ENCODE measurements around the gene DAAM1.

Gene DAAM1

DNA sequence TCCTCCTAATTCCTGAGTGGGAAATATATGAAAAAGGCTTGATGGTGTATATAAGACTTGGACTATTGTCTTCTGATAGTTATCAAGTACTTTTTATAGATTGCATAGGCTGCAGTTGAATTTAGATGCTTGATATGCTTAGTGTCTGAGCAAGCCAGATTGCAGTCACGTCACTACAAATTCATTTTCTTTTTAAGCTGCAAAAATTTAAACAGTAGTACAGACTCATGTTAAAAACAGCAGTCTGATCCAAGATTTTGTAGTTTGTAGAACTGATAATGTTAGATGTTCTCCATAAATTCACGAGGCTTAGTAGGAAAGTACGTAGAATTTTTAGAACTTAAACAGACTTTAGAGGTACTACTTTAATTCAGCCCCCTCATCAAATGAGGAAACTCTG lies 150.3 kb downstream of the DAAM1 start:
- Histone ChIP-seq H3K18ac (ENCODE audit: low read depth in 1 of 2, low read length in 2 of 2) (no peak overlapping the region), H4K8ac (ENCODE audit: low read length) (no peak overlapping the region), H3K4me3 (ENCODE audit: insufficient read depth in 1 of 2, low read depth in 1 of 2, low read length in 2 of 2) (no peak overlapping the region), H3K4me2 (ENCODE audit: low read length, poor library complexity, severe bottlenecking) (no peak overlapping the region), H3K23ac (ENCODE audit: low read length in 2 of 2) (no peak overlapping the region), H3K4ac (ENCODE audit: low read depth in 1 of 2, low read length in 2 of 2) (no peak overlapping the region), H2BK15ac (ENCODE audit: low read depth, poor library complexity, severe bottlenecking) (no peak overlapping the region), H4K91ac (ENCODE audit: low read length) (no peak overlapping the region), H3K9ac (ENCODE audit: low read length) (no peak overlapping the region), H3K27me3 (ENCODE audit: control insufficient read depth in 1 of 2, insufficient read depth in 1 of 2, low read length in 2 of 2) (no peaks in the 10 kb centered on the region), H2AFZ (ENCODE audit: low read depth, low read length) (no peak overlapping the region), H2BK5ac (ENCODE audit: low read depth, low read length, poor library complexity, severe bottlenecking) (no peak overlapping the region), H2BK120ac (ENCODE audit: low read depth, low read length) (no peak overlapping the region), H3K4me1 (ENCODE audit: control insufficient read depth, insufficient read depth, low read depth, low read length) (peaks cover 6% of the 10 kb centered on the region), H3K27ac (ENCODE audit: low read length, poor library complexity, severe bottlenecking) (no peak overlapping the region), H3K79me1 (replicated peaks; ENCODE audit: low read length, poor library complexity, severe bottlenecking) (no peaks in the 10 kb centered on the region), H2AK5ac (ENCODE audit: low read length, severe bottlenecking) (no peak overlapping the region), H2BK12ac (ENCODE audit: low read length in 2 of 2) (no peak overlapping the region), H3K14ac (ENCODE audit: low read length in 2 of 2) (no peak overlapping the region), H3K9me3 (ENCODE audit: control insufficient read depth, low read length) (no peaks in the 10 kb centered on the region), H3K36me3 (ENCODE audit: control insufficient read depth in 1 of 2, insufficient read depth in 2 of 2, low read depth in 1 of 2, low read length in 2 of 2) (peaks cover 2 to 25% of the 10 kb centered on the region in 2 experiments)
- no CpG with 5 or more reads among the region's 3 CpGs for WGBS
- DNase-seq, result no peak

GRCh38 chr14:59339524-59340330 lies 151.3 kb downstream of the DAAM1 start:
- Histone ChIP-seq H3K4me2 (ENCODE audit: low read length, poor library complexity, severe bottlenecking) (no peak overlapping the region), H3K9me3 (ENCODE audit: control insufficient read depth, low read length) (no peaks in the 10 kb centered on the region), H3K9ac (ENCODE audit: low read length) (no peak overlapping the region), H3K18ac (ENCODE audit: low read depth in 1 of 2, low read length in 2 of 2) (no peak overlapping the region), H2BK12ac (ENCODE audit: low read length in 2 of 2) (peak overlapping the region in 1 of 2 experiments; percentile 59), H4K91ac (ENCODE audit: low read length) (no peak overlapping the region), H2AK5ac (ENCODE audit: low read length, severe bottlenecking) (no peak overlapping the region), H3K79me1 (replicated peaks; ENCODE audit: low read length, poor library complexity, severe bottlenecking) (no peaks in the 10 kb centered on the region), H2AFZ (ENCODE audit: low read depth, low read length) (no peak overlapping the region), H3K27ac (ENCODE audit: low read length, poor library complexity, severe bottlenecking) (no peak overlapping the region), H3K14ac (ENCODE audit: low read length in 2 of 2) (no peak overlapping the region), H3K27me3 (ENCODE audit: control insufficient read depth in 1 of 2, insufficient read depth in 1 of 2, low read length in 2 of 2) (no peaks in the 10 kb centered on the region), H3K4ac (ENCODE audit: low read depth in 1 of 2, low read length in 2 of 2) (peak overlapping the region in 1 of 2 experiments; percentile 40), H4K8ac (ENCODE audit: low read length) (no peak overlapping the region), H2BK120ac (ENCODE audit: low read depth, low read length) (no peak overlapping the region), H3K4me1 (ENCODE audit: control insufficient read depth, insufficient read depth, low read depth, low read length) (peaks cover 8% of the 10 kb centered on the region), H3K4me3 (ENCODE audit: insufficient read depth in 1 of 2, low read depth in 1 of 2, low read length in 2 of 2) (no peak overlapping the region), H3K23ac (ENCODE audit: low read length in 2 of 2) (no peak overlapping the region), H2BK15ac (ENCODE audit: low read depth, poor library complexity, severe bottlenecking) (no peak overlapping the region), H3K36me3 (ENCODE audit: control insufficient read depth in 1 of 2, insufficient read depth in 2 of 2, low read depth in 1 of 2, low read length in 2 of 2) (peaks cover 2 to 25% of the 10 kb centered on the region in 2 experiments), H2BK5ac (ENCODE audit: low read depth, low read length, poor library complexity, severe bottlenecking) (no peak overlapping the region)
- WGBS, result 86% methylated on average over 4 of the region's 6 CpGs
- DNase-seq, result peak; percentile 60

DNA sequence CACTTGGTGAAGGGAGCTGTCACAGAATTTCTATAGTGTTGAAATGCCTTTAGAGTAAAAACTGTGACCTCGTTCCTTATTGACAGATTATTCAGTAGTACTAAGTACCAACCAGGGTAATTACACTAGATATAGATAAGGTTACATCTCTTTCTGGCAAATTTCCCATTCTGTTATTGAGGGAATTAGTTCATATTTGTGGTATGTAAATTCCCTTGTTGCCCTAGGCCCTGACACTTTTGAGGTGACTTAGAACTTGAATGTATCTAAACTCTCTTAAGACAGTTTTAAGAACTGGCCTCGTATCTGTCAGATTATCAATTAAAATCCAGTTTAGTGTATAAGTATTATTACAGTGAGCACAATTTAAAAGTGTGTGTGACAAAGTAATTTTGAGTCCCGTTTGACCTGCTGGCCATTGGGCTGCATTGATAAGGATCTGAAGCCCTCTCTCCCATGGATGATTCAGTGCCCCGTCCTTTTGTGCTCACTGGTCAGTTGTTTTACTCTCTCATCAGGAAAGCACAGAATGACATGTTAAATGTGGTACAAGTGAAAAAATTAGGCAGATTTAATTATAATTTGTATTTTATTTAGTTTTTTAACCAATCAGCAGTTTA lies 153.5 kb downstream of the DAAM1 start:
- no peak overlapping the region for H3K4ac ChIP-seq (ENCODE audit: low read depth in 1 of 2, low read length in 2 of 2)
- peaks cover 8% of the 10 kb centered on the region for H3K4me1 ChIP-seq (ENCODE audit: control insufficient read depth, insufficient read depth, low read depth, low read length)
- no peaks in the 10 kb centered on the region for H3K27me3 ChIP-seq (ENCODE audit: control insufficient read depth in 1 of 2, insufficient read depth in 1 of 2, low read length in 2 of 2)
- H3K23ac ChIP-seq (ENCODE audit: low read length in 2 of 2), result no peak overlapping the region
- H2BK5ac ChIP-seq (ENCODE audit: low read depth, low read length, poor library complexity, severe bottlenecking), result no peak overlapping the region
- H3K9ac ChIP-seq (ENCODE audit: low read length), result no peak overlapping the region
- H2BK15ac ChIP-seq (ENCODE audit: low read depth, poor library complexity, severe bottlenecking), result no peak overlapping the region
- H3K27ac ChIP-seq (ENCODE audit: low read length, poor library complexity, severe bottlenecking), result no peak overlapping the region
- H4K8ac ChIP-seq (ENCODE audit: low read length), result no peak overlapping the region
- no peak overlapping the region for H3K18ac ChIP-seq (ENCODE audit: low read depth in 1 of 2, low read length in 2 of 2)
- H3K9me3 ChIP-seq (ENCODE audit: control insufficient read depth, low read length), result no peaks in the 10 kb centered on the region
- no peak overlapping the region for H3K4me3 ChIP-seq (ENCODE audit: insufficient read depth in 1 of 2, low read depth in 1 of 2, low read length in 2 of 2)
- H3K4me2 ChIP-seq (ENCODE audit: low read length, poor library complexity, severe bottlenecking), result no peak overlapping the region
- no peak overlapping the region for H2BK12ac ChIP-seq (ENCODE audit: low read length in 2 of 2)
- no peak overlapping the region for H4K91ac ChIP-seq (ENCODE audit: low read length)
- WGBS, result 50% methylated on average over 2 of the region's 4 CpGs
- H3K79me1 ChIP-seq (replicated peaks; ENCODE audit: low read length, poor library complexity, severe bottlenecking), result no peaks in the 10 kb centered on the region
- DNase-seq, result no peak
- H3K14ac ChIP-seq (ENCODE audit: low read length in 2 of 2), result no peak overlapping the region
- no peak overlapping the region for H2AK5ac ChIP-seq (ENCODE audit: low read length, severe bottlenecking)
- H3K36me3 ChIP-seq (ENCODE audit: control insufficient read depth in 1 of 2, insufficient read depth in 2 of 2, low read depth in 1 of 2, low read length in 2 of 2), result peaks cover 2 to 25% of the 10 kb centered on the region in 2 experiments
- H2BK120ac ChIP-seq (ENCODE audit: low read depth, low read length), result no peak overlapping the region
- H2AFZ ChIP-seq (ENCODE audit: low read depth, low read length), result no peak overlapping the region
